HG02763 (cell line): ENCODE results near the gene OAS2.
"Not testable (repeated sequence)": the region's sequence is repeated elsewhere in the genome, so short reads cannot be mapped to it uniquely, and the experiment has no call there.

Experiments
- ATAC-seq: cut with Tn5 transposase; IDR thresholded peaks from one replicate; pipeline ENCODE4 v1.9.1; 2021; ENCODE audit warnings: mild to moderate bottlenecking, moderate library complexity; ENCODE audit not compliant: unreplicated experiment

Gene OAS2

GRCh38 chr12:112948806-112949205 lies 29.5 kb upstream of the OAS2 start:
- no peak for ATAC-seq

- no peak for ATAC-seq
Observed at GRCh38 chr12:112950701-112951100, 27.6 kb upstream of the OAS2 start.

GRCh38 chr12:112957125-112957524 lies 21.2 kb upstream of the OAS2 start:
- ATAC-seq: not testable (repeated sequence)

DNA sequence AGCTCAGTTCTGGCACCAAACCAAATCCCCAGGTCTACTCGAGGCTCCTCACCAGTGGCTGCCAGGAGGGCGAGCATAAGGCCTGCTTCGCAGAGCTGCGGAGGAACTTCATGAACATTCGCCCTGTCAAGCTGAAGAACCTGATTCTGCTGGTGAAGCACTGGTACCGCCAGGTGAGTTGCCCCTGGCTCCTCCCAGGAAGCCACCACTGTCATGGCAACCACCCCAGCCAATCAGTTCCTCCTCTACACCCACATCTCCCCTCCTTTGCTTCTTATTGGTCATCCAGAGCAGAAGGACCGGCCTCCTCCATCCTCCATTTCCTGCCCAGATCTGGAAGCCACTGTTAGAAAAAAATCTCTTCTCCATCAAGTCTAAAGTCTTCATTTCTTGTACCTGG lies 17.2 kb upstream of the OAS2 start:
- ATAC-seq: no peak

GRCh38 chr12:112961536-112961935 lies 16.8 kb upstream of the OAS2 start:
- ATAC-seq: no peak

DNA sequence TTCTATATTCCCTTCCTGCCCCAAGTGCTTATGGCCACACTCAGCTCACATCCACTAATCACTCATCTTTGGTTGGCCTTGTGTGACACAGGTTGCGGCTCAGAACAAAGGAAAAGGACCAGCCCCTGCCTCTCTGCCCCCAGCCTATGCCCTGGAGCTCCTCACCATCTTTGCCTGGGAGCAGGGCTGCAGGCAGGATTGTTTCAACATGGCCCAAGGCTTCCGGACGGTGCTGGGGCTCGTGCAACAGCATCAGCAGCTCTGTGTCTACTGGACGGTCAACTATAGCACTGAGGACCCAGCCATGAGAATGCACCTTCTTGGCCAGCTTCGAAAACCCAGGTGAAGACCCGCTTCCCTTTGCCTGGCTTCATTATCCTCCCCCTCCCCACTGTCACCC lies 15.8 kb upstream of the OAS2 start:
- ATAC-seq: no peak

DNA sequence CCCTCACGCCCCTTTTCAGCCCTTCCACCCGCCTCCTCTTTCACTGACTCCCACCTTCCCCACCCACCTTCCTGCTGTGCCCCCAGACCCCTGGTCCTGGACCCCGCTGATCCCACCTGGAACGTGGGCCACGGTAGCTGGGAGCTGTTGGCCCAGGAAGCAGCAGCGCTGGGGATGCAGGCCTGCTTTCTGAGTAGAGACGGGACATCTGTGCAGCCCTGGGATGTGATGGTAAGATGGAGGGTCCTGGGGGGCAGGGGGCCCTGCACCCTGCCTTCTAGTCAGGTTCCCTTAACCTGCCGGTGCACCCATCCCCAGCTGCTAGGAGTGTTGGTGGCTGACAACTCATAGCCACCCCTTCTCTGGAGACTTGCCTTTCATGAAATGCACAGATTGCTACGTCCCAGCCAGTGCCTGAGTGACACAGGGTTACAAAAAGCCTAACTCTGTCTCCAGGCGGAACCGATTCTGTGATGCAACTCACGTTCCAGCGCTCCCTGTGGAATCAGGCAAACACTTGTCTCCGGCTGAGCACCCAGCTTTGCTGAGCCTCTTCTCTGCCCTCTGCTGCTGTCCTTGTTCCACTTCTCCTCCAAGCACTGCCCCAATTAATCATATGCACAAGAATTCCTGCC lies 15.0 kb upstream of the OAS2 start:
- ATAC-seq: no peak

- no peak for ATAC-seq
Observed at GRCh38 chr12:112964067-112964670, 14.2 kb upstream of the OAS2 start.

DNA sequence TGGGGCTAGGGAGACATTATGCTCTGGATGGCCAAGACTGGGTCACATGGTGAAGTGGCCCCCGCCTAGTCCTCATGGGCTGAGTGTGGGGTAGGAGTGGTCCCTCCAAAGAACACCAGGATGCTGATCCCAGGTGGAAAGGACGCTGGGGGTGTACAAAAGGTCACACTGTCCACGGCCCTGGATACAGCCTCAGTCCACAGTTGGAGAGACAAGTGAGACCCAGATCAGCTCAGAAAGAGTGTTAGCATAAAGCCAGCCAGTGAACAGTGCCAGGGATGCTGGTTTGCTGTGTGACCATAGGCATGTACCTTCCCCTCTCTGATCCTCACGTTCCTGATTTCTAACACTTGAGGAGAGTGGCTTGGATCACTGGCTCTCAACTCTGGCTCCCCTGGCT lies 13.4 kb upstream of the OAS2 start:
- no peak for ATAC-seq

DNA sequence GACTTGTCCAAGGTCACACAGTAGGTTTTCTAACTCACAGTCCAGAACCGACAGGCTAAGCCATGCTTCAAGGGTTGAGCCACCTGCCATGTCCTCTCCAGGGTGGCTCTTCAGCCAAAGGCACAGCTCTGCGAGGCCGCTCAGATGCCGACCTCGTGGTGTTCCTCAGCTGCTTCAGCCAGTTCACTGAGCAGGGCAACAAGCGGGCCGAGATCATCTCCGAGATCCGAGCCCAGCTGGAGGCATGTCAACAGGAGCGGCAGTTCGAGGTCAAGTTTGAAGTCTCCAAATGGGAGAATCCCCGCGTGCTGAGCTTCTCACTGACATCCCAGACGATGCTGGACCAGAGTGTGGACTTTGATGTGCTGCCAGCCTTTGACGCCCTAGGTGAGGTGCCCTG lies 12.7 kb upstream of the OAS2 start:
- no peak for ATAC-seq

DNA sequence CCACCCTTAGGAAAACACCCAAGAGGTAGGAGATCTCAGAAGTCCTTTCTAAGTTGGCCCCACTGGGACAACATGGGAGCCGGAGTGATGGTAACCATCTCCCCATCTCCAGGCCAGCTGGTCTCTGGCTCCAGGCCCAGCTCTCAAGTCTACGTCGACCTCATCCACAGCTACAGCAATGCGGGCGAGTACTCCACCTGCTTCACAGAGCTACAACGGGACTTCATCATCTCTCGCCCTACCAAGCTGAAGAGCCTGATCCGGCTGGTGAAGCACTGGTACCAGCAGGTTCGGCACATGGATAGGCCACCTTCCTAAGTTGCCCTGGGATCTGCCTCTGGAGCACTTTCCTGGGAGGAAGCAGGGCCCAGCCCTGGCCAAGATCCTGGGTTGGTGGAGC lies 11.0 kb upstream of the OAS2 start:
- ATAC-seq: no peak

DNA sequence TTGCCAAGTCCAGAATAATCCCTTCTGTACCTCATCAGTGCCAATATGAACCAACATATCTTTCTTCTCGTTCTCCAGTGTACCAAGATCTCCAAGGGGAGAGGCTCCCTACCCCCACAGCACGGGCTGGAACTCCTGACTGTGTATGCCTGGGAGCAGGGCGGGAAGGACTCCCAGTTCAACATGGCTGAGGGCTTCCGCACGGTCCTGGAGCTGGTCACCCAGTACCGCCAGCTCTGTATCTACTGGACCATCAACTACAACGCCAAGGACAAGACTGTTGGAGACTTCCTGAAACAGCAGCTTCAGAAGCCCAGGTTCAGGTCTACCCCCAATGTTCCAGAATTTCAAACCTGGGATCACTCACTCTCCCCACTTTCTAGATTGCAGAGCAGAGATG lies 10.5 kb upstream of the OAS2 start:
- no peak for ATAC-seq

- ATAC-seq: no peak
Observed at GRCh38 chr12:112969547-112970306, 8.6 kb upstream of the OAS2 start.

DNA sequence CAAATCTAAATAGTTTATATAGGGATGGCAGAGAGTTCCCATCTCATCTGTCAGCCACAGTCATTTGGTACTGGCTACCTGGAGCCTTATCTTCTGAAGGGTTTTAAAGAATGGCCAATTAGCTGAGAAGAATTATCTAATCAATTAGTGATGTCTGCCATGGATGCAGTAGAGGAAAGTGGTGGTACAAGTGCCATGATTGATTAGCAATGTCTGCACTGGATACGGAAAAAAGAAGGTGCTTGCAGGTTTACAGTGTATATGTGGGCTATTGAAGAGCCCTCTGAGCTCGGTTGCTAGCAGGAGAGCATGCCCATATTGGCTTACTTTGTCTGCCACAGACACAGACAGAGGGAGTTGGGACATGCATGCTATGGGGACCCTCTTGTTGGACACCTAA lies 7.9 kb upstream of the OAS2 start:
- ATAC-seq: no peak

DNA sequence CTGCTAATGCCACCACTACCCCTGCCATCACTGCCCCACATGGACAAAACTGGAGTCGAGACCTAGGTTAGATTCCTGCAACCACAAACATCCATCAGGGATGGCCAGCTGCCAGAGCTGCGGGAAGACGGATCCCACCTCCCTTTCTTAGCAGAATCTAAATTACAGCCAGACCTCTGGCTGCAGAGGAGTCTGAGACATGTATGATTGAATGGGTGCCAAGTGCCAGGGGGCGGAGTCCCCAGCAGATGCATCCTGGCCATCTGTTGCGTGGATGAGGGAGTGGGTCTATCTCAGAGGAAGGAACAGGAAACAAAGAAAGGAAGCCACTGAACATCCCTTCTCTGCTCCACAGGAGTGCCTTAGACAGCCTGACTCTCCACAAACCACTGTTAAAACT lies 7.1 kb upstream of the OAS2 start:
- no peak for ATAC-seq

GRCh38 chr12:112973011-112973735 lies 5.1 kb upstream of the OAS2 start:
- no peak for ATAC-seq

DNA sequence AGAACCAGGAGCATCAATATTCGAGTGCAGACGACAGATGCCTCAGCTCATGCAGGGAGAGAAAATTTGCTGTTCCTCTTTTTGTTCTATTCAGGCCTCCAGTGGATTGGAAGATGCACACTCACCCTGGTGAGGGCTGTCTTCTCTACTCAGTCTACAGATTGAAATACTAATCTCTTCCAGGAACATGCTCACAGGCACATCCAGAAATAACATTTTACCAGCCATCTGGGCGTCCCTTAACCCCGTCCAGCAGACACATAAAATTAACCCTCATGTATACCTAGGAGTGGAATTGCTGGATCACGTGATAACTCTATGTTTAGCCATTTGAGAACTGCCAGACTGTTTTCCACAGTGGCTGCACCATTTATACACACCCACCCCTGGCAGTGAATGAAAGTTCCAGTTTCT lies 4.5 kb upstream of the OAS2 start:
- no peak for ATAC-seq

DNA sequence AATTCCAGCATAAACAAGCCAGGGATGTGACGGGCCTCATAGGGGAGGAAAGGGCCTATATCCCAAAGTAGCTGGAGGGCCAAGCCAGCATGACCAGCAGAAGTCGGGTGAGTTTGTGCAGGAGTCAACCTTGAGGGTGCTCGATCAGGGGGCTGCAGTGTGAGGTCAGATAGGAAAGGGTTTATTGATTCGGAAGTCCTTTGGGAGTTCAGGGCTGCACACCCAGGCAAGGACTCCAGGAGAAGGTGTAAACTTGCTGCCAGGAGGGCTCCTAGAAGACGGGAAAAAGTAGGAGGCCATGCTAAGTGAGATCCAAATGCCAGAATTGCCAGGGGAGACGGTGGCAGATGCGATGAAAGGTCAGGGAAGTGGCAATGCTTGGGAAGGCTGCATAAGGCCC lies 3.4 kb upstream of the OAS2 start:
- no peak for ATAC-seq

- ATAC-seq: no peak
Observed at GRCh38 chr12:112977139-112977538, 1.2 kb upstream of the OAS2 start.

- ATAC-seq: no peak
Observed at GRCh38 chr12:112977641-112978040, 678 bp upstream of the OAS2 start.

GRCh38 chr12:112979041-112979680 lies 842 bp downstream of the OAS2 start:
- ATAC-seq: peak; percentile 39
